ENCODE results near the gene LIMCH1. TPM values are rescaled to one million over a fixed set of nuclear protein-coding genes. Genes with fewer than 3 reads are reported as not detected.

LIMCH1 gene
- total RNA-seq, 1 donor from 2014 or later, result 7.1 TPM

- Mint-ChIP-seq H3K27me3 (ENCODE audit: low read depth, unreplicated experiment) (peaks cover 7% of the 10 kb centered on the region), H3K36me3 (ENCODE audit: low read depth, unreplicated experiment) (no peaks in the 10 kb centered on the region), H3K9me3 (ENCODE audit: unreplicated experiment) (no peaks in the 10 kb centered on the region), H3K4me3 (ENCODE audit: unreplicated experiment) (no peak overlapping the region), H3K4me1 (ENCODE audit: low read depth, unreplicated experiment) (no peaks in the 10 kb centered on the region), H3K27ac (ENCODE audit: unreplicated experiment) (no peak overlapping the region)
- H3K27me3 ChIP-seq (ENCODE audit: insufficient read depth, low read length), result no peaks in the 10 kb centered on the region
- no peak overlapping the region for H2AFZ ChIP-seq (ENCODE audit: low read depth, low read length)
- TF ChIP-seq EZH2 (IDR thresholded peaks at IDR 0.05; ENCODE audit: insufficient read depth, low read length), result no peak
- no peak for TF ChIP-seq CTCF (IDR thresholded peaks at IDR 0.05; ENCODE audit: insufficient read depth, low read depth, low read length)
- H3K27ac ChIP-seq (ENCODE audit: low read depth, low read length), result no peak overlapping the region
- H3K4me1 ChIP-seq (ENCODE audit: insufficient read depth, low read length), result no peaks in the 10 kb centered on the region
- no peaks in the 10 kb centered on the region for H3K79me2 ChIP-seq (ENCODE audit: insufficient read depth, low read length)
- H3K9me3 ChIP-seq (ENCODE audit: insufficient read depth, low read depth, low read length), result no peaks in the 10 kb centered on the region
- H3K9ac ChIP-seq (ENCODE audit: low read length), result no peak overlapping the region
- no peaks in the 10 kb centered on the region for H4K20me1 ChIP-seq (ENCODE audit: insufficient read depth, low read length)
- DNase-seq (ENCODE audit: low read depth) (no peak), FAIRE-seq (no peak)
- H3K4me2 ChIP-seq (ENCODE audit: low read length), result no peak overlapping the region
- no peaks in the 10 kb centered on the region for H3K36me3 ChIP-seq (ENCODE audit: insufficient read depth, low read length)
- no peak overlapping the region for H3K4me3 ChIP-seq (ENCODE audit: insufficient read depth, low read depth, low read length)
These were observed 11.5 kb downstream of the LIMCH1 start for GRCh38 chr4:41549478-41549877.

- Mint-ChIP-seq H3K27me3 (ENCODE audit: low read depth, unreplicated experiment) (peaks cover 12% of the 10 kb centered on the region), H3K36me3 (ENCODE audit: low read depth, unreplicated experiment) (no peaks in the 10 kb centered on the region), H3K27ac (ENCODE audit: unreplicated experiment) (no peak overlapping the region), H3K4me3 (ENCODE audit: unreplicated experiment) (no peak overlapping the region), H3K4me1 (ENCODE audit: low read depth, unreplicated experiment) (no peaks in the 10 kb centered on the region), H3K9me3 (ENCODE audit: unreplicated experiment) (no peaks in the 10 kb centered on the region)
- Histone ChIP-seq H3K9me3 (ENCODE audit: insufficient read depth, low read depth, low read length) (no peaks in the 10 kb centered on the region), H3K4me2 (ENCODE audit: low read length) (no peak overlapping the region), H4K20me1 (ENCODE audit: insufficient read depth, low read length) (no peaks in the 10 kb centered on the region), H3K4me1 (ENCODE audit: insufficient read depth, low read length) (no peaks in the 10 kb centered on the region), H3K4me3 (ENCODE audit: insufficient read depth, low read depth, low read length) (no peak overlapping the region), H3K79me2 (ENCODE audit: insufficient read depth, low read length) (no peaks in the 10 kb centered on the region), H3K27me3 (ENCODE audit: insufficient read depth, low read length) (no peaks in the 10 kb centered on the region), H2AFZ (ENCODE audit: low read depth, low read length) (no peak overlapping the region), H3K36me3 (ENCODE audit: insufficient read depth, low read length) (no peaks in the 10 kb centered on the region), H3K27ac (ENCODE audit: low read depth, low read length) (no peak overlapping the region), H3K9ac (ENCODE audit: low read length) (no peak overlapping the region)
- TF ChIP-seq CTCF (IDR thresholded peaks at IDR 0.05; ENCODE audit: insufficient read depth, low read depth, low read length), result no peak
- TF ChIP-seq EZH2 (IDR thresholded peaks at IDR 0.05; ENCODE audit: insufficient read depth, low read length), result no peak
- no peak for FAIRE-seq
- no peak for DNase-seq (ENCODE audit: low read depth)
These were observed 12.4 kb downstream of the LIMCH1 start for GRCh38 chr4:41550308-41550707.

GRCh38 chr4:41551536-41551935 lies 13.6 kb downstream of the LIMCH1 start:
- Mint-ChIP-seq H3K36me3 (ENCODE audit: low read depth, unreplicated experiment) (no peaks in the 10 kb centered on the region), H3K27ac (ENCODE audit: unreplicated experiment) (no peak overlapping the region), H3K27me3 (ENCODE audit: low read depth, unreplicated experiment) (peaks cover 13% of the 10 kb centered on the region), H3K9me3 (ENCODE audit: unreplicated experiment) (no peaks in the 10 kb centered on the region), H3K4me1 (ENCODE audit: low read depth, unreplicated experiment) (no peaks in the 10 kb centered on the region), H3K4me3 (ENCODE audit: unreplicated experiment) (no peak overlapping the region)
- TF ChIP-seq CTCF (IDR thresholded peaks at IDR 0.05; ENCODE audit: insufficient read depth, low read depth, low read length) (no peak), EZH2 (IDR thresholded peaks at IDR 0.05; ENCODE audit: insufficient read depth, low read length) (no peak)
- no peaks in the 10 kb centered on the region for H3K9me3 ChIP-seq (ENCODE audit: insufficient read depth, low read depth, low read length)
- H3K27me3 ChIP-seq (ENCODE audit: insufficient read depth, low read length), result no peaks in the 10 kb centered on the region
- DNase-seq (ENCODE audit: low read depth), result no peak
- H3K27ac ChIP-seq (ENCODE audit: low read depth, low read length), result no peak overlapping the region
- FAIRE-seq, result no peak
- H4K20me1 ChIP-seq (ENCODE audit: insufficient read depth, low read length), result no peaks in the 10 kb centered on the region
- H3K36me3 ChIP-seq (ENCODE audit: insufficient read depth, low read length), result no peaks in the 10 kb centered on the region
- H3K9ac ChIP-seq (ENCODE audit: low read length), result no peak overlapping the region
- no peak overlapping the region for H3K4me3 ChIP-seq (ENCODE audit: insufficient read depth, low read depth, low read length)
- H3K4me2 ChIP-seq (ENCODE audit: low read length), result no peak overlapping the region
- H2AFZ ChIP-seq (ENCODE audit: low read depth, low read length), result no peak overlapping the region
- H3K79me2 ChIP-seq (ENCODE audit: insufficient read depth, low read length), result no peaks in the 10 kb centered on the region
- H3K4me1 ChIP-seq (ENCODE audit: insufficient read depth, low read length), result no peaks in the 10 kb centered on the region
